Smooth muscle cell (in vitro differentiated cells): ENCODE data around the gene RPP21. TPM values are rescaled to one million over a fixed set of nuclear protein-coding genes. Genes with fewer than 3 reads are reported as not detected.

ENCODE experiments used
- DNase-seq: peaks from one replicate; lab custom pipeline; 2025; ENCODE audit not compliant: unreplicated experiment; lab: John Stamatoyannopoulos, UW
- H2AFZ ChIP-seq: fragments of 200-600 bp; sonication (generic); 2 replicates; pipeline ENCODE4 v1.6.0; 2016; ENCODE audit warnings: antibody characterized with exemption, low read depth, mild to moderate bottlenecking
- H3F3A ChIP-seq: fragments of 200-600 bp; sonication (generic); 2 replicates; pipeline ENCODE4 v1.6.0; 2017; ENCODE audit warnings: antibody characterized with exemption, low read depth
- H3K27ac ChIP-seq: fragments of 200-600 bp; sonication (generic); 2 replicates; pipeline ENCODE4 v1.5.1; 2016; ENCODE audit warnings: low read depth, mild to moderate bottlenecking
- H3K27me3 ChIP-seq: fragments of 200-600 bp; sonication (generic); 2 replicates; pipeline ENCODE4 v1.6.1; 2016; ENCODE audit warnings: low read depth, mild to moderate bottlenecking
- H3K36me3 ChIP-seq: fragments of 200-600 bp; sonication (generic); 2 replicates; pipeline ENCODE4 v1.5.1; 2016; ENCODE audit warnings: low read depth
- H3K4me1 ChIP-seq: fragments of 200-600 bp; sonication (generic); 2 replicates; pipeline ENCODE4 v1.5.1; 2016; ENCODE audit warnings: low read depth
- H3K4me2 ChIP-seq: fragments of 200-600 bp; sonication (generic); 2 replicates; pipeline ENCODE4 v1.6.0; 2016; ENCODE audit warnings: mild to moderate bottlenecking
- H3K4me3 ChIP-seq: fragments of 200-600 bp; sonication (generic); 2 replicates; pipeline ENCODE4 v1.5.1; 2016; ENCODE audit warnings: mild to moderate bottlenecking
- H3K79me2 ChIP-seq: fragments of 200-600 bp; sonication (generic); 2 replicates; pipeline ENCODE4 v1.6.0; 2016; ENCODE audit warnings: low read depth, mild to moderate bottlenecking
- H3K9ac ChIP-seq: fragments of 200-600 bp; sonication (generic); 2 replicates; pipeline ENCODE4 v1.6.0; 2016; ENCODE audit warnings: low read depth
- H3K9me3 ChIP-seq: fragments of 200-600 bp; sonication (generic); replicated peaks from 2 replicates; pipeline ENCODE4 v1.5.1; 2016; ENCODE audit warnings: low read depth
- H4K20me1 ChIP-seq: fragments of 200-600 bp; sonication (generic); 2 replicates; pipeline ENCODE4 v1.6.0; 2016; ENCODE audit warnings: low read depth
- WGBS: methylation state at CpG from one replicate; pipeline ENCODE4 v1.1.7; 2016; ENCODE audit warnings: low lambda C conversion rate; 5-methylcytosine and 5-hydroxymethylcytosine counted together
- polyA plus RNA-seq: library from polyadenylated mRNA; unstranded; fragments of >200 nt; fragmentation: Nextera tagmentation; extraction: Ambion mirVana; gene quantifications from 2 replicates; pipeline ENCODE4 v1.2.1, GENCODE V29; 2016
- total RNA-seq: library from RNA; depleted of rRNA; stranded (reverse); fragments of >200 nt; gene quantifications from 2 replicates; pipeline ENCODE4 v1.2.3, GENCODE V29; 2014
- TF ChIP-seq, protein P1 (sequence below): fragments of 200-600 bp; sonication (generic); IDR thresholded peaks from 2 replicates; pipeline ENCODE4 v1.5.1; 2017; ENCODE audit warnings: borderline replicate concordance, mild to moderate bottlenecking, antibody characterized with exemption; ENCODE audit not compliant: insufficient read depth, poor library complexity, severe bottlenecking

The RPP21 gene
- total and polyA plus RNA-seq, 2 experiments from 2014 or later, result 66.3 to 77.5 TPM

DNA sequence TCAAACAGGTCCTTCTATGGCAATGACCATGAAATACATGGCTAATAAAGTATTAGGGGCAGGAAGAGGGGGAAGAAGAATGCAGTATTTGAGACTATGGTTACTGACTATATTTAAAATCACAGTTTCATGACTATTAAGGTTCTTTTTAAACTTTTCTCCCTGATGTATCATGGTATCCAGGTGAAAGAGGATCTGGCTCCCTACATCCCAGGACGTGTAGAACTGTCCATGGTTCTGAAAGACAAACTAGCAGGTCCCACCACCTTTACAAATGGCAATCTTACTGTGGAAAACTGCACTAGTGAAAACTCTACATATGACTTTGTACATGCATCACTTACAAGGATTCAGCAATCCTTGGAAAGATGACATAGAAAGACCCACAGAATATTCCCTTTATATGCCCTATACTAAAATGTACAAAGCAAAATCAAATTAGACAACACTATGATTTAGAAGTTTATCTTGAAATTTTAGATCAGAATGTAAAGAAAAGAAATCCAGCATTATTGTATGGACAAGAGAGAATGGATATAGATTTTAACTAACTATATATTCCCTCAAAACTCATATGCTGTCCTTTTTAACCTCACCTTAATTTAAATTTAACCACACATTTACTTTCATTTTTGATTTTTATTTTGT lies 33.5 kb downstream of the RPP21 start:
- Histone ChIP-seq H3K9me3 (no peaks in the 10 kb centered on the region), H3K79me2 (no peaks in the 10 kb centered on the region), H3K36me3 (no peaks in the 10 kb centered on the region), H3K27ac (no peak overlapping the region), H3K4me2 (no peak overlapping the region), H3K9ac (no peak overlapping the region), H2AFZ (no peak overlapping the region), H3F3A (no peaks in the 10 kb centered on the region), H3K4me1 (no peaks in the 10 kb centered on the region), H3K4me3 (no peak overlapping the region), H3K27me3 (peaks cover 58% of the 10 kb centered on the region), H4K20me1 (no peaks in the 10 kb centered on the region)
- TF ChIP-seq, protein P1, sequence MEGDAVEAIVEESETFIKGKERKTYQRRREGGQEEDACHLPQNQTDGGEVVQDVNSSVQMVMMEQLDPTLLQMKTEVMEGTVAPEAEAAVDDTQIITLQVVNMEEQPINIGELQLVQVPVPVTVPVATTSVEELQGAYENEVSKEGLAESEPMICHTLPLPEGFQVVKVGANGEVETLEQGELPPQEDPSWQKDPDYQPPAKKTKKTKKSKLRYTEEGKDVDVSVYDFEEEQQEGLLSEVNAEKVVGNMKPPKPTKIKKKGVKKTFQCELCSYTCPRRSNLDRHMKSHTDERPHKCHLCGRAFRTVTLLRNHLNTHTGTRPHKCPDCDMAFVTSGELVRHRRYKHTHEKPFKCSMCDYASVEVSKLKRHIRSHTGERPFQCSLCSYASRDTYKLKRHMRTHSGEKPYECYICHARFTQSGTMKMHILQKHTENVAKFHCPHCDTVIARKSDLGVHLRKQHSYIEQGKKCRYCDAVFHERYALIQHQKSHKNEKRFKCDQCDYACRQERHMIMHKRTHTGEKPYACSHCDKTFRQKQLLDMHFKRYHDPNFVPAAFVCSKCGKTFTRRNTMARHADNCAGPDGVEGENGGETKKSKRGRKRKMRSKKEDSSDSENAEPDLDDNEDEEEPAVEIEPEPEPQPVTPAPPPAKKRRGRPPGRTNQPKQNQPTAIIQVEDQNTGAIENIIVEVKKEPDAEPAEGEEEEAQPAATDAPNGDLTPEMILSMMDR, result no peak
- DNase-seq, result no peak
- 0% methylated on average over 1 of the region's 1 CpG for WGBS

DNA sequence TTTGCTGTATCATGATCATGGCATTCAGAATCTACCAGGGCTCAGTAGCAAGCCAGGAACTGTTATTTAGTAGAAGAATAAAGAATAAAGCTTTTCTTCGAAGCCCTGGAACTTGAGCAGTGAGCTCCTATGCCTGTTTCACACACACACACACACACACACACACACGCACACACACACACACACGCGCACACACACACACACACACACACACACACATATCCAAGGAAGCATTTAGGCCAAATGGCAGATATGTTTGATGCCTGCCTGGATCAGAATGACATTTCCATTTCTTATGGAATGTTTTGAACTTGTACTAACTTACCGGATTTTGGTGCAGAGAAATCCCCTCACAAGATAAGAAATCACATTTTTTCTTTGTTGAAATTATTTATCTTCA lies 35.5 kb downstream of the RPP21 start:
- 56% methylated on average over 5 of the region's 5 CpGs for WGBS
- Histone ChIP-seq H2AFZ (no peak overlapping the region), H3K79me2 (no peaks in the 10 kb centered on the region), H3K4me1 (no peaks in the 10 kb centered on the region), H3F3A (no peaks in the 10 kb centered on the region), H3K27ac (no peak overlapping the region), H3K4me2 (no peak overlapping the region), H3K36me3 (no peaks in the 10 kb centered on the region), H3K9ac (no peak overlapping the region), H3K4me3 (no peak overlapping the region), H4K20me1 (no peaks in the 10 kb centered on the region), H3K9me3 (no peaks in the 10 kb centered on the region), H3K27me3 (peaks cover 61% of the 10 kb centered on the region)
- TF ChIP-seq, protein P1, result no peak
- DNase-seq, result no peak

DNA sequence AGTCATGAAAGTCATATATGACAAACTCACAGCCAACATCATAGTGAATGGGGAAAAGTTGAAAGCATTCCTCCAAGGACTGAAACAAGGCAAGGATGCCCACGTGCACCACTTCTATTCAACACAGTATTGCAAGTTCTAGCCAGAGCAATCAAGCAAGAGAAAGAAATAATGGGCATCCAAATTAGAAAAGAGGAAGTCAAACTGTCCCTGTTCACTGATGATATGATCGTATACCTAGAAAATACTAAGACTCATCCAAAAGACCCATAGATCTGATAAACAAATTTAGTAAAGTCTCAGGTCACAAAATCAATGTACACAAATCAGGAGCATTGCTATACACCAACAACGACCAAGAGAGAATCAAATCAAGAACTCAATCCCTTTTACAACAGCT lies 41.2 kb downstream of the RPP21 start:
- 52% methylated on average over 3 of the region's 3 CpGs for WGBS
- peaks cover 90% of the 10 kb centered on the region for H3K27me3 ChIP-seq
- H4K20me1 ChIP-seq, result no peaks in the 10 kb centered on the region
- no peak overlapping the region for H3K4me2 ChIP-seq
- no peak overlapping the region for H3K27ac ChIP-seq
- H3F3A ChIP-seq, result no peaks in the 10 kb centered on the region
- H3K4me3 ChIP-seq, result no peak overlapping the region
- H3K9ac ChIP-seq, result no peak overlapping the region
- no peaks in the 10 kb centered on the region for H3K79me2 ChIP-seq
- H2AFZ ChIP-seq, result no peak overlapping the region
- H3K9me3 ChIP-seq, result no peaks in the 10 kb centered on the region
- no peaks in the 10 kb centered on the region for H3K4me1 ChIP-seq
- H3K36me3 ChIP-seq, result no peaks in the 10 kb centered on the region
- DNase-seq, result no peak
- TF ChIP-seq, protein P1, result no peak

DNA sequence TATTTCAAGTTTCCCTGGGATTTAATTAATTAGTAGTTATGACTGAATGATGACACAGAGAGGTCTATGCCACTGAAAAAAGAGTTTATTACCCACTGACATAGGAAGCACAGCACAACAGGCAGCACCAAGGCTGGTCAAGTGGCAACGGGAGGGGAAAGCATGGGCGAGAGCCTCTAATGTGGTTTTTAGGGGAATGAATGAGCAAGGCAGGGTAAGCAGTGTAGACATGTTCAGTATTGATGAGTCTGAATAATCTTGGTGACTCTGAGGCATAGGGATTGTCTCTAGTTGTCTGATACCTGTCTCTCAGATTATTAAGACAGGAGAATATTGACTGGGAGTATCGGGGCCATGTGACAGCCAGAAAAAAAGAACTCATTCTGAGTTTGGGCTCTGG lies 46.3 kb downstream of the RPP21 start:
- no peak for DNase-seq
- no peak overlapping the region for H3K9ac ChIP-seq
- H3K9me3 ChIP-seq, result no peaks in the 10 kb centered on the region
- H3K79me2 ChIP-seq, result no peaks in the 10 kb centered on the region
- H3F3A ChIP-seq, result no peaks in the 10 kb centered on the region
- H3K36me3 ChIP-seq, result no peaks in the 10 kb centered on the region
- H3K4me3 ChIP-seq, result no peak overlapping the region
- no peak overlapping the region for H2AFZ ChIP-seq
- H3K4me2 ChIP-seq, result no peak overlapping the region
- H4K20me1 ChIP-seq, result no peaks in the 10 kb centered on the region
- H3K27me3 ChIP-seq, result peaks cover 90% of the 10 kb centered on the region
- H3K27ac ChIP-seq, result no peak overlapping the region
- no peaks in the 10 kb centered on the region for H3K4me1 ChIP-seq
- TF ChIP-seq, protein P1, result no peak
- WGBS, result 83% methylated on average over 3 of the region's 3 CpGs
